ENCODE measurements around the gene LYPD5.

GRCh38 chr19:43842007-43842406, 39.8 kb upstream of the LYPD5 start:
- TF ChIP-seq CTCF (IDR thresholded peaks at IDR 0.05) (no peak), POLR2A (IDR thresholded peaks at IDR 0.05) (no peak)
